HG02870 (cell line): ENCODE results near the gene C19orf33.
"Not testable (repeated sequence)": the region's sequence is repeated elsewhere in the genome, so short reads cannot be mapped to it uniquely, and the experiment has no call there.

Experiments
- ATAC-seq: cut with Tn5 transposase; IDR thresholded peaks from one replicate; pipeline ENCODE4 v1.9.1; 2021; ENCODE audit warnings: mild to moderate bottlenecking, moderate library complexity; ENCODE audit not compliant: unreplicated experiment

The C19orf33 gene

GRCh38 chr19:38303517-38304351 lies at the start of gene C19orf33:
C19orf33 (plus strand) TSS chr19:38304251; CDS start chr19:38304262, 11 bp downstream.
- ATAC-seq = no peak

DNA sequence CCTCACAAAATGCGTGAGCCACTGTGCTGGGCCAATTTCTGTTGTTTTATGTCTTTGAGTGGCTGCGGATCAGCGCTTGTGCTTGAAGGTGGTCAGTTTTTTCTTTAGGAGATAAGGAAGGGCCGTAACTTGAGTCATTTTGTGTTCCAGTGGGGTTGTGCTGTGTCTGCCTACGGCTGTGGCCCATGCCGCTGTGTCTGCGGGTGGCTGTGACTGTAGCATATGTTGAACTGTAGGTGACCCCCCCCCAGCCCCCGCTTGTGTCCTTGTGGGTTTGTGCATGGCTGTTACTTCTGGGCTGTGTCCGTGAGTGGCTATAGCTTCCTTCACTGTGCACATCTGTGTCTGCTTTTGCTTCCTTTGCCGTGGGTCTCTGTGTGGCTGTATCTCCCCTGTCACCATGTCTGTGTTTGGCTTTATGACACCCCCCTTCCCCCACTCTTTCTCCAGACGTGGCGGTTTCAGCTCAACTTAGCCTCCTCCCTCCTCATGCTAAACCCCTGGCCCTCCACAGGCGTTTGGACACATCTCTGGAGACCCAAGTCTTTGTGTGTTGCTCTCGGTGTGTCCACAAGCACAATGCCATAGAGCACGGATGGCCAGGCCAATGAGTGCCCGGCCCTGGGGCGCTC lies 48.6 kb upstream of the C19orf33 start:
- no peak for ATAC-seq

GRCh38 chr19:38261942-38262341 lies 42.1 kb upstream of the C19orf33 start:
- not testable (repeated sequence) for ATAC-seq

DNA sequence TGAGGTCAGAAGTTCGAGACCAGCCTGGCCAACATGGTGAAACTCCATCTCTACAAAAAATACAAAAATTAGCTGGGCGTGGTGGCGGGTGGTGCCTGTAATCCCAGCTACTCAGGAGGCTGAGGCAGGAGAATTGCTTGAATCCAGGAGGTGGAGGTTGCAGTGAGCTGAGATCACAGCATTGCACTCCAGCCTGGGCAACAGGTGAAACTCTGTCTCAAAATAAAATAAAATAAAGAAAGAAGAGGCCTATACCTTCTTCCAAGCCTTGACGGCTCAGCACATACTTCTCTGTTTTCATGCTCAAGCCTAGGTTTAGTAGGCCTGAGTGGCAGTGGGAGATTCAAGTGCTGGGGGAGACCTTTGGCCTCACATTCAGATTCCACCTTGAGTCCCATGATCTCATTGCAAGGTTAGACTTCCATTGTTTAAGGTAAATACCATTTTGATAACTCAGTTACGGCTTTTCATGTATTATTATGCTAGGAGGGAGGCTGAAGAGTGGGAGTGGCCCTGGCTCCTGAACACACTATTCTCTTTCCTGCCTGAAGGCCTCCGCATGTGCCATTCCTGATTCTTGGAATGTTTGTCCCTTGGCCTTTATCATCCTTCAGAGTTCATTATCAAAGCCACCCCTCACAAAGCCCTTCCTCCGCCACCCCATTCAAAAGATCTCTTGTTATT lies 41.3 kb upstream of the C19orf33 start:
- no peak for ATAC-seq

- ATAC-seq = no peak
Observed at GRCh38 chr19:38263689-38264485, 40.2 kb upstream of the C19orf33 start.

DNA sequence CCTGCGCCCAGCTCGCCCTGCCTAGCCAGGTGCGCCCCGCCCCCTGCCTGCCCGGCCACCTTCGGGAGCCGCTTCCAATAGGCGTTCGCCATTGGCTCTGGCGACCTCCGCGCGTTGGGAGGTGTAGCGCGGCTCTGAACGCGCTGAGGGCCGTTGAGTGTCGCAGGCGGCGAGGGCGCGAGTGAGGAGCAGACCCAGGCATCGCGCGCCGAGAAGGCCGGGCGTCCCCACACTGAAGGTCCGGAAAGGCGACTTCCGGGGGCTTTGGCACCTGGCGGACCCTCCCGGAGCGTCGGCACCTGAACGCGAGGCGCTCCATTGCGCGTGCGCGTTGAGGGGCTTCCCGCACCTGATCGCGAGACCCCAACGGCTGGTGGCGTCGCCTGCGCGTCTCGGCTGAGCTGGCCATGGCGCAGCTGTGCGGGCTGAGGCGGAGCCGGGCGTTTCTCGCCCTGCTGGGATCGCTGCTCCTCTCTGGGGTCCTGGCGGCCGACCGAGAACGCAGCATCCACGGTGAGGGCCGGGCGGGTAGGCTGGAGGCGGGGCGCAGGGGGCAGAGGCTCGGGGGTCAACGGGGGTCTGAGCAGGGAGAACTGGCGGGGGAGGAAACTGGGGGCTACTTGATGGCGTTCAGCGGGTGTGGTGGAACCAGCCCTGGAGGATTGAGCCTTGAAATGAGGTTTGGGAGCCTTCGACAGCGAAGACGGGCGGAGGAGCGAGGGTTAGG lies 39.4 kb upstream of the C19orf33 start, which contains the start of gene SPINT2:
SPINT2 (plus strand) TSS at position 88 of the 727 bp plus-strand sequence; CDS start at position 408, 320 bp downstream.
- no peak for ATAC-seq

- ATAC-seq = no peak
Observed at GRCh38 chr19:38265213-38265861, 38.7 kb upstream of the C19orf33 start.

DNA sequence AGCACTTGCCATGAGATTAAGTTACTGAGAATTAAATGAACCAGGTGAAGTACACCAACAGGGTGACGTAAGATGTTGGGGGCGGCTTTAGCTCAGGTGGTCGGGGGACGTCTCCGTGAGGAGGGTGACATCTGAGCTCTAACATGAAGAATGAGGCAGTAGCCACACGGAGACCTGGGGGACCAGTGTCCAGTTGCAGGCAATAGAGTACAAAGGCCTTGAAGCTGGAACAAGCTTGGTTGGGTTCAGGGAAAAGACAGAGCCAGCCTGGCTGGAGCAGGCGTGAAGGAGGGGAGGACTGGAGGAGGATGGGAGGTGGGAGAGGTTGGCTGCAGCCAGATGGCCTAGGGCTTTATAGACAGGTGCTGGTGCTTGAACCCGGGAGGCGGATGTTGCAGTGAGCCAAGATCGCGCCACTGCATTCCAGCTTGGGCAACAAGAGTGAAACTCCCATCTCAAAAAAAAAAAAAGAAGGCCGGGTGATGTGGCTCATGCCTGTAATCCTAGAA lies 38.1 kb upstream of the C19orf33 start:
- ATAC-seq = no peak

DNA sequence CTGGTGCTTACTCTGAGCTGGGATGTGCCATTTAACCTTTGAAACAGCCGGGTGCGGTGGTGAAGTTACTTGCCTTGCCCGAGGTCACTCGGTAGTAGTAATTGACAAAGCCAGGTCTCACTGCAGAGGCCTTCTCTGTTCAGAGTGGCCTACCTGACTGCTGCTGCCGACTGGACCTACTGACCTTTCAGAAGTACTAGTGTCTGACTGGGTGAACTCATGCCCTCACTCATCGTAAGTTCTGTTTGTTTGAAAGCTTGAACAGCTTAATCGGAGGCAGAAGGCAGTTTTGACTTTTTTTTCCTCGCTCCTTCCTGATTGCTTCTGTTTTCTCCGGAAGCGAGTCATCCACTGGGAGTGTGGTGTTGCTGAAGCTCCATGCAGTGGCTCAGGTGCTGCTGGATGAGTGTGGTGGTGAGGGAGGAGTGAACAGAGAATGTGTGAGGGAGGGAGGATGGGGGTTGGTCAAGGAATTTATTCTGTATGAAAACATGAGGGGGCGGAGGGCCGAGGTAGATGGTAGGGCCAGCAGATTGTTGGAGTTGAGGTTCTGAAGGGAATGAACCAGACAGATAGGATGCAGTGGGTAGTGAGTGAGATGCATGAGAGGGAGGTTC lies 37.0 kb upstream of the C19orf33 start:
- no peak for ATAC-seq

- no peak for ATAC-seq
Observed at GRCh38 chr19:38267761-38268483, 36.1 kb upstream of the C19orf33 start.

DNA sequence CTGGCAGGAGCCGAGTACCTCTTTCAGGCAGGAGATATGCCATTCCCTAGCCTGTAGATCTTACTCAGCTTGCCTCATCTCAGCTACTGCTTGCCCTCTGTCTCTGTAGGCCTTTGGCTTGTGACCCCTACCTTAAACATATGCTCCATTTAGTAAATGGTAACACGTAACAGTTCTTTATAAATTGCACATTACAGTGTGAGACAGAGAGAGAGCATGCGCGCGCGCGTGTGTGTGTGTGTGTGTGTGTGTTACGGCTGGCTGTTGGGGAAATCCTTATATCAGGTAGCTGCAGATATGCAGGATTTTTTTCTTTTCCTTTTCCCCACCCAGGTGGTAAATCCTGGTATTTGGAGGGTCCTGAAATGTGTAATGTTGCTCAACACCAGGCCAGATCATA lies 35.5 kb upstream of the C19orf33 start:
- no peak for ATAC-seq

- no peak for ATAC-seq
Observed at GRCh38 chr19:38270587-38271167, 33.4 kb upstream of the C19orf33 start.

GRCh38 chr19:38273499-38273898 lies 30.6 kb upstream of the C19orf33 start:
- ATAC-seq = no peak

DNA sequence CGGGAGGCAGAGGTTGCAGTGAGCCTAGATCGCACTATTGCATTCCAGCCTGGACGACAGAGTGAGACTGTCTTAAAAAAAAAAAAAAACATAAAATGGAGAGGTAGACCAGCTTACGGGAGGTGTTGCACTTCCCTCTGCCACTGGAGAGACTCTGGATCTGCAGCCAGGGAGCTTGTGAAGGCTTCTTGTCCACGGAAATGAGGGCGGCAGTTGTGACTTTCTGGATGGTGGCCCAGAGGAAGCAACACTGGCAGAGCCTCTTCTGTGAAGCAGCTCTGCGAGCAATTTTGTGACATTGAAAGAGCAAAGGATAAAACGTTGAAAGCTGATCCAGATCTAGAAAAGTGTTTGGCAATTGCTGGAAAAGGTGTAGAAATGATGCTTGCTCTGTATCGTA lies 29.3 kb upstream of the C19orf33 start:
- no peak for ATAC-seq

GRCh38 chr19:38276942-38277517 lies 27.0 kb upstream of the C19orf33 start:
- no peak for ATAC-seq

GRCh38 chr19:38277549-38277948 lies 26.5 kb upstream of the C19orf33 start:
- ATAC-seq = no peak

DNA sequence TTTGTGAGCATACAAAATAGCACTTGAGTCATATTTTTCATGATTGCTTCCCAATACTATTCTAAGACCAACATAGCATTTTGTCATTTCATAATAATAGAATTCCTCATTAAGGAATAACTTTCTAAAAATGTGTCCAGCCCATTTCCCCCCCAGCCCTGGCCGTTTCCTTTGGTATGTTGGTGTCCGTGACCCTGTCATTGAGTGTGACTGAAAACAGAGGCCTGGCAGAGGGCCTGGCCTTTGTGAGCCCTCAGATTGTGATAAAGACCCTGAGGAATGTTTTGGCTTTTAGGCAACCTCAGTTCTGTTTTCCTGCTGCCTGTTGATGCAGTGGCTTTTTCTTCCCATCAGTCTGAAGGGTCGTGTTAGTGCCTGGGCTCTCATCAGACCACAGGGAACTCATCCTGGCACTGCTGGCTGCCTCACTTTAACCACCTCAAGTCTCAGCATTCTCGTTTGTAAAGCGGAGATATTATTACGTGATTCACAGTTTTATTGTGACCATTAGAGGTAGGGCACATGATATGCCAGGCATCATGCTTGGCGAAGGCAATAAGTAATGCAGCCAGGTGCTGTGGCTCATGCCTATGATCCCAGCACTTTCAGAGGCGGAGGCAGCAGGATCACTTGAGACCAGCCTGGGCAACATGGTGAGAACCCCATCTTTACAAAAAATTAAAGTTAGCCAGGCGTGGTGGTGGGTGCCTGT lies 25.9 kb upstream of the C19orf33 start:
- no peak for ATAC-seq
